H7 (cell line): Measurements from ENCODE around the gene PUS1. TPM values are rescaled to one million over a fixed set of nuclear protein-coding genes. Genes with fewer than 3 reads are reported as not detected.

Experiments used
- DNase-seq: peaks from one replicate; pipeline ENCODE4 v3.0.0; 2012
- H3K27me3 ChIP-seq: 2 replicates; pipeline ENCODE4 v1.6.0; 2011; ENCODE audit warnings: mild to moderate bottlenecking, low read length; ENCODE audit not compliant: control insufficient read depth, insufficient read depth
- H3K36me3 ChIP-seq: replicated peaks from 2 replicates; pipeline ENCODE4 v1.5.1; 2011; ENCODE audit warnings: low read length; ENCODE audit not compliant: control insufficient read depth, insufficient read depth
- H3K4me3 ChIP-seq: 2 replicates; pipeline ENCODE4 v1.5.1; 2011; ENCODE audit warnings: low read depth, mild to moderate bottlenecking, control low read depth, low read length, moderate library complexity; ENCODE audit not compliant: insufficient read depth
- total RNA-seq: library from RNA; depleted of rRNA; stranded (reverse); fragments of >200 nt; shearing (Covaris generic); gene quantifications from 2 replicates; pipeline ENCODE4 v1.2.3, GENCODE V29; 2014

Gene PUS1
- total RNA-seq, 1 experiment from 2014 or later = 31.1 TPM

DNA sequence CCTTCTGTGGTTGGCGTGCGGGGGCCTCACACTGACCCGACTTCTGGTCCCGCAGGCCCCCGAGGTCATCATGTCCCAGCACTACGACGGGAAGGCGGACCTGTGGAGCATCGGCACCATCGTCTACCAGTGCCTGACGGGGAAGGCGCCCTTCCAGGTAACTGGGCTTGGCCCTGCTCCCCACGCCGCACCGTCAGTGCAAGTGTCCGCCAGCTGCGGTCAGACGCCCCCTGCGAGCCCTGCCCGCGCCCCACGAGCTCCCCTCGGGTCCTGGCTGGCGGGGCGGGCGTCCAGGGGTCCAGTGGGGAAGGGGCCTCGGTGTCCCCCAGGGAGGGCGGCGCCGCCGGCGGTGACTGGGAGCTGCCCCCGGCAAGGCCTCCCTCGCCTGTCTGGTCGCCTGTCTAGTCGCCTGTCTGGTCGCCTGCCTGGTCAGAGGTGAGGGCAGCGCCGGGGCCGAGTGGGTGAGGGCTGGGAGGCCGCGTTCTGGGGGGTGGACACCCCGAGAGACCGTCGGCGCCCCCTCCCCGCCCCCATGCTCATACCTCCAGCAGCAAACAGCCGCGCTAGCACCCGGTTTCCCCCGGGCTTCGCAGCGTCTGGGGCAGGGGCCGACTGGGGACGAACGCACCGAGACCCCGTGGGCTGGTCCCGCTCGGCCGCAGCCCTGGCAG lies 19.9 kb upstream of the PUS1 start:
- no peak overlapping the region for H3K4me3 ChIP-seq
- DNase-seq = no peak
- H3K27me3 ChIP-seq = no peaks in the 10 kb centered on the region
- peaks cover 16% of the 10 kb centered on the region for H3K36me3 ChIP-seq

DNA sequence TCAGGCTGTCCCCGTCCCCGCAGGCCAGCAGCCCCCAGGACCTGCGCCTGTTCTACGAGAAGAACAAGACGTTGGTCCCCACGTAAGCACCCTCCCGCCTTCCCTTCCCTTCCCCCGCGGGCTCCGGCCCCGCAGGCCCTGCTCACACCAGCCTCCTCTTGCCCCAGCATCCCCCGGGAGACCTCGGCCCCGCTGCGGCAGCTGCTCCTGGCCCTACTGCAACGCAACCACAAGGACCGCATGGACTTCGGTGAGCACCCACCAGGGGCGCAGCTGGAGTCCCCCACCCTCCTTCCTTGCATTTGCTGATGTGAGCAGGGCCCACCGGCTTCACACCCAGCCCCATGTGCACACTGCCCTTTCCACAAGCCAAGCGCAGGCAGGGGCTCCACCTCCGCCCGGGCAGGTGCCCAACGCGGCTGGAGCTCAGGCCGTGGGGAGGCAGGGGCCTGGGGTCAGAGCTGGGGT lies 19.3 kb upstream of the PUS1 start:
- Histone ChIP-seq H3K4me3 (no peak overlapping the region), H3K27me3 (no peaks in the 10 kb centered on the region), H3K36me3 (peaks cover 17% of the 10 kb centered on the region)
- DNase-seq = no peak

DNA sequence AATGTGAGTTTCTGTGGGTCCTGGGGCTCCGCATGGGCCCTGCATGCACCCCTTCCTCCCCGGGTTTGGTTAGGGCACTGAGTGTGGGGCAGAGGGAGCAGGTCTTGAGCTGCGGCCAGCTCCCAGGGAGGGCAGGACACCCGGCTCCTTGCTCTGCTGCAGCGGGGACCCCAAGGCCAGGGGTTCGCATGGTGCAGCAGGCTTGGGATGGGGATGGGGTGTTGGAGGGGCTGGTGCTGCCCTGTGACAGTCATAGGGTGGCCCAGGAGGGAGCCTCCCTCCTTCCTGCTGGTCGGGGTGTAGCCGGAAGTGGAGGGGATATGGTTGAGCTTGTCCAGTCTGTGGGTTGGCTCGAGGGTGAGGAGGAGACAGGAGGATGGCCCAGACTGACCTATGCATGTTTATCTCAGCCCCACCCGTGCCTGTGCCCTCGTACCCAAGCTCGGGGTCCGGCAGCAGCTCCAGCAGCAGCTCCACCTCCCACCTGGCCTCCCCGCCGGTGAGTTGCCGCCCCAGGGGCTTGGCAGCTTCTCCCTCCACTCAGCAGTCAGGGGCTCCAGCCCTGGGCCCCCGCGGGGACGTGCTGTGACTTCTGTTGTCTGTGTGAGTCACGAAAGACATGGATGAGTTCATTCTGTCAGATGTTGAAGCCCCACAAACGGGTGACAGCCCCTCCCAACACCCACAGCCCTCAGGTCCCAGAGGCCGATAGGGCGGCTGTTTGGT lies 18.6 kb upstream of the PUS1 start:
- no peak overlapping the region for H3K4me3 ChIP-seq
- no peaks in the 10 kb centered on the region for H3K27me3 ChIP-seq
- peaks cover 21% of the 10 kb centered on the region for H3K36me3 ChIP-seq
- peak; percentile 48 for DNase-seq

DNA sequence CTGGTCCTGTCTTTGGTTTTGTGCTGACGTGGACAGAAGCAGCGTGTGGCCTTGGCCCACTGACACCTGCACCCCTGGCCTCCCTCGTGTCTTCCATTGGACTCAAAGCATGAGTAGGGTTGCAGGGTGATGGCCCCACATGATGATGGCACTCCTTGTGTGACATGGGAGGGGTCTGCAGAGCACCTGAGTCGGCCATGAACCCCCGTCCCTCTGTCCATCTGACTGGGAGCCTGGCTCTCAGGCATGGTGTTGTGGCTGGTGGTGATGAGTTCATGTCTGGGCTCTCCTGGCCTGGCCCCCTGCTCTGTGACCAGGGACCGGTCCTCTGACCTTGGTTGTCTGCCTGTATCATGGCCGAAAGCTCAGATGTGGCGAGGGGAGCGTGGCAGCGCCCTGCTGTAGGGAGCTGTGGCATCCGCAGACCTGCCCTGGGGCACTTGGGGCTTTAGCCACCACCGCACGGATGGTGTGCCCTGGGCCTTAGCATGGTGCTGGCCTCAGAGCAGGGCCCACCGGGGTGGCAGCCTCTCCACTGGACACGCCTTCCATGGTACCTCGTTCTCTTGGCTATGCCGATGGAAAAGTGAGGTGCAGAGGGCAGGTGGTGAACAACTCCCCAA lies 17.9 kb upstream of the PUS1 start:
- H3K36me3 ChIP-seq = peaks cover 23% of the 10 kb centered on the region
- DNase-seq = no peak
- no peak overlapping the region for H3K4me3 ChIP-seq
- H3K27me3 ChIP-seq = no peaks in the 10 kb centered on the region

DNA sequence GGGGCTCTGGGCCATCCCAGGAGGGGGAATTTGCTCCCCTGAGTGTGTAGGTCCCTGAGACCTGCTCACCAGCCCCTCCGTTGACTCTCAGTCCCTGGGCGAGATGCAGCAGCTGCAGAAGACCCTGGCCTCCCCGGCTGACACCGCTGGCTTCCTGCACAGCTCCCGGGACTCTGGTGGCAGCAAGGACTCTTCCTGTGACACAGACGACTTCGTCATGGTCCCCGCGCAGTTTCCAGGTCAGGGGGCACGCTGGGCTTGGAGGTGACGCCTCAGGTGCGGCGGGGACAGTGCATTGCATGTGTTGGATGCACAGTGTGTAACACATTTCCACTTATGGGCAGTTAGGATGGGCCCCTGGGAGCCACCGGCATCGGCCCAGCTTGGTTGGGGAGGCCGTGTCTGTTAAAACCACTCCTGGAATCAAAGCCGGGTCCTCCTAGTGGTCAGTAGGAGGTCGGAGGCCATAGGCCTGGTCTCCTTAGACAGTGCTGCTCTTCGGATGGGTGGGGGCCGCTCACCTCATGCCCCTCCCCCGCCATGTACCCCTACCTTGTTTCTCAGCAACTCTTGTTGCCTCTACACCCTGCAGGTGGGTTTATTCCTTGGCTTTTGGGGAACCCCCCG lies 17.1 kb upstream of the PUS1 start:
- Histone ChIP-seq H3K27me3 (no peaks in the 10 kb centered on the region), H3K4me3 (no peak overlapping the region), H3K36me3 (peaks cover 23% of the 10 kb centered on the region)
- no peak for DNase-seq

DNA sequence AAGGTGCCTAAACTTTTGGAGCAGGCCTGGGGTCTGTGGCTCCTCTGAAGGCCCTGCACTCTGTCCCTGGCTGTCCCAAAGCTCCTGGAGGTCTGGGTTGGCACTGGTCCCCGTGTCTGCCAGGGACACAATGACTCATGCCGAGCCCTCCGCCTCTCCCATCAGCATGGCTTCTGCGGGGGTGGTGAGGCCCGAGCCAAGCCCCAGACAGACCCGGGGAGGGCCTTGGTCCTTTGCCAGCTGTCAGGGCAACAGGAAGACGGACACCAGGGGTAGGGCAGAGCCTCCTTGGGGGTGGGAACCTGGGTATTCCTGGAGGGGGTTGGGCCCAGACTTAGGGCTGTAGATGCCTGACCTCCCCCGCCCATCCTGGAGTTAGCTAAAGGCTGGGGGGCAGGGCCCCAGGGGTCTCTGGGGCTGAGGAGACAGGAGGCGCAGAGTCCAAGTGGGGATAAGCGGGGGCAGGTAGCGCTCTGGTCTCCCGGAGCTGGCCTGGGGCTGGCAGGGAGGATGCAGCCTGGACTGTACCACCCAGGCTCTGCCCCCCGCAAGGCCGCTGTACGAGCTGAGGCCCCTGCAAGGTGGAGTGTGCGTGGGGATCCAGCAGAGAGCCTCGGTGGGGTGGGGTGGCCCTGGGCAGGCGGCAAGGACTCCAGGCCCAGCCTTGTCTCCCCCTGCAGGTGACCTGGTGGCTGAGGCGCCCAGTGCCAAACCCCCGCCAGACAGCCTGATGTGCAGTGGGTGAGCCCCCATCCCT lies 16.4 kb upstream of the PUS1 start:
- Histone ChIP-seq H3K27me3 (no peaks in the 10 kb centered on the region), H3K4me3 (no peak overlapping the region), H3K36me3 (peaks cover 23% of the 10 kb centered on the region)
- DNase-seq = peak; percentile 89

DNA sequence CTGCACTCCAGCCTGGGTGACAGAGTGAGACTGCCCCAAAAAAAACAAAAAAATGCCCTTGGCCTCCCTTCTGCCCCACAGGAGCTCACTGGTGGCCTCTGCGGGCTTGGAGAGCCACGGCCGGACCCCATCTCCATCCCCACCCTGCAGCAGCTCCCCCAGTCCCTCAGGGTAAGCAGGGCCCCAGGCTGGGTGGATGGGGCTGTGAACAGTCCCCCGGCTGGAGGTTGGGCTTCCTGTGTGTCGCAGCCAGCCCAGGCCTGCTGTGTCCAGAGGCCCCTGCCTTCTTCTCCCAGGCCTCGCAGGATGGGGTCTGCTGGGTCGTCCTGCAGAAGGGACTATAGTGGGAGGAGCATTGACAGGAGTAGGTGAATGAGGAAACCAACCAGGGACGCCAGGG lies 15.4 kb upstream of the PUS1 start:
- H3K27me3 ChIP-seq = no peaks in the 10 kb centered on the region
- H3K36me3 ChIP-seq = peaks cover 23% of the 10 kb centered on the region
- no peak for DNase-seq
- H3K4me3 ChIP-seq = no peak overlapping the region

DNA sequence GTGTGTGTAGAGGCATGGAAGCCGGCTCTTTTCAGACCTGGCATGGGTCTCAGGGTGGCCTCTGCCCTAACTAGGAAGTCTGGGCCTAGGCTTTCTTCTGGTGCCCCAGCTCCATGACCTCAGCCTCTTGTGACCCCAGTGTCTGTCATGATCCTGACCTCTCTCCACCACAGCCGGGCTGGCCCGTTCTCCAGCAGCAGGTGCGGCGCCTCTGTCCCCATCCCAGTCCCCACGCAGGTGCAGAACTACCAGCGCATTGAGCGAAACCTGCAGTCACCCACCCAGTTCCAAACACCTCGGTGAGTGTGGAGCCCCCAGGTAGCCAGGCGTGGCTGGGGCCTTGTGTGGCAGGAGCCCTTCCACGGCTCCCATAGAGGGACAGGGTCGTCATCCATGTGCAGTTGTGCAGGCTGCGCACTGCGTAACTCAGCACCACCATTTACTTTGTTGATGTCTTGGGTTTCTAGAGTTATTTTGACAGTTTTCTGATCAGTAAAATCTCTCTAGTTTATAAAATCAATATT lies 14.8 kb upstream of the PUS1 start:
- no peak for DNase-seq
- H3K27me3 ChIP-seq = no peaks in the 10 kb centered on the region
- no peak overlapping the region for H3K4me3 ChIP-seq
- peaks cover 23% of the 10 kb centered on the region for H3K36me3 ChIP-seq

DNA sequence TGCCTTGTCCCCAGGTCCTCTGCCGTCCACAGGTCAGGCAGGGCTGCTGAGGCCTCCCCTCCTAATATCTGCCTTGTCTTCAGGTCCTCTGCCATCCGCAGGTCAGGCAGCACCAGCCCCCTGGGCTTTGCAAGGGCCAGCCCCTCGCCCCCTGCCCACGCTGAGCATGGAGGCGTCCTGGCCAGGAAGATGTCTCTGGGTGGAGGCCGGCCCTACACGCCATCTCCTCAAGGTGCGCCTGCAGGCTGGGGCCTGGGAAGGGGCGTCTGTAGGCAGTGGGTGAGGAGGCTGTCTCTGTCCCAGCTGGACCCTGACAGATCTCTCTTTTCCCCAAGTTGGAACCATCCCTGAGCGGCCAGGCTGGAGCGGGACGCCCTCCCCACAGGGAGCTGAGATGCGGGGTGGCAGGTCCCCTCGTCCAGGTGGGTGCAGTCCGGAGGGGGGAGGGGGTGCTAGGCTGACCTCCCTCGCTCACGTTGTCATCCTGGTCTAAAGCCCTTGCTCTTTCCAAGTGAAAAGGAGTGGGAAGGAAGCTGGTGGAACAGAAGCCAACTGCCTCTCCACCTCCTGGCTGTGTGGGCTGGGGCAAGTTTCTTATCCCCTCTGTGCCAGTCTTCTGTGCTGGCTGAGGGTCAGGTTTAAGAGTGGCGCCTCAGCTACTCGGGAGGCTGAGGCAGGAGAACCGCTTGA lies 13.9 kb upstream of the PUS1 start:
- DNase-seq = no peak
- peaks cover 27% of the 10 kb centered on the region for H3K36me3 ChIP-seq

DNA sequence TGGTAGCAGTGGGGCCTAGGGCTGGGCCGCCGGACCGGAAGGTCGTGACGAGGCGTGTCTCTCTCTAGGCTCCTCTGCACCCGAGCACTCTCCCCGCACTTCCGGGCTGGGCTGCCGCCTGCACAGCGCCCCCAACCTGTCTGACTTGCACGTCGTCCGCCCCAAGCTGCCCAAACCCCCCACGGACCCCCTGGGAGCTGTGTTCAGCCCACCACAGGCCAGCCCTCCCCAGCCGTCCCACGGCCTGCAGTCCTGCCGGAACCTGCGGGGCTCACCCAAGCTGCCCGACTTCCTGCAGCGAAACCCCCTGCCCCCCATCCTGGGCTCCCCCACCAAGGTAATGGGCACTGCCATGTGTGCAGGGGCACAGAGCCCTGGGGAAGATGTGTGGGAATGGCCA lies 13.3 kb upstream of the PUS1 start:
- Histone ChIP-seq H3K27me3 (no peaks in the 10 kb centered on the region), H3K36me3 (peaks cover 25% of the 10 kb centered on the region), H3K4me3 (no peak overlapping the region)
- DNase-seq = peak; percentile 88

More for the DNA sequence above, 13.9 kb upstream of the PUS1 start:
- Histone ChIP-seq H3K27me3 (no peaks in the 10 kb centered on the region), H3K4me3 (no peak overlapping the region)

DNA sequence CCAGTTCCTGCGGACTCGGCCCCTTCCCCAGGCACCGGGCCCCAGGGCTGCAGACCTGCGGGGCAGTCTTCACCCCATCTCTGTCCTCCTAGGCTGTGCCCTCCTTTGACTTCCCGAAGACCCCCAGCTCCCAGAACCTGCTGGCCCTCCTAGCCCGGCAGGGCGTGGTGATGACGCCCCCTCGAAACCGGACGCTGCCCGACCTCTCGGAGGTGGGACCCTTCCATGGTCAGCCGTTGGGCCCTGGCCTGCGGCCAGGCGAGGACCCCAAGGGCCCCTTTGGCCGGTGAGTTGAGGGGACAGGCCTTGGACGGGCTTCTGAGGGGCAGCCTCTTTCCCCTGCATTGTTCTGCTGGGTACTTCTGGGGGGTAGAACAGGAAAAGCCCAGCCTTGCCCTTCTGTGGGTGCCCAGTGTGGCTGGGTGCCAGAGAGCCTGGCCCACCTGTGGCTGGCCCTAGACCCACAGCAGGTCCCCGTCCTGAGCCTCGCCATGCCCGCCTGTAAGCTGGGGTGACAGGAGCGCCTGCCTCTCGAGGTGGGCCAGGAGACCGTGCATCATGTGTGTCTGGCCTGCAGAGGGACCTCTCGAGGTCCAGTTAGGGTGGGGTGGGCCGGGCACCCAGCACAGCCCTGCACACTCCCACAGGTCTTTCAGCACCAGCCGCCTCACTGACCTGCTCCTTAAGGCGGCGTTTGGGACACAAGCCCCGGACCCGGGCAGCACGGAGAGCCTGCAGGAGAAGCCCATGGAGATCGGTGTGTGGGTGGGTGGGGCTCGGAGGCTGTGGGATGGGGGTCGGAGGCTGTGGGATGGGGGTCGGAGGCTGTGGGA lies 12.6 kb upstream of the PUS1 start:
- peaks cover 22% of the 10 kb centered on the region for H3K36me3 ChIP-seq
- no peaks in the 10 kb centered on the region for H3K27me3 ChIP-seq
- no peak overlapping the region for H3K4me3 ChIP-seq

DNA sequence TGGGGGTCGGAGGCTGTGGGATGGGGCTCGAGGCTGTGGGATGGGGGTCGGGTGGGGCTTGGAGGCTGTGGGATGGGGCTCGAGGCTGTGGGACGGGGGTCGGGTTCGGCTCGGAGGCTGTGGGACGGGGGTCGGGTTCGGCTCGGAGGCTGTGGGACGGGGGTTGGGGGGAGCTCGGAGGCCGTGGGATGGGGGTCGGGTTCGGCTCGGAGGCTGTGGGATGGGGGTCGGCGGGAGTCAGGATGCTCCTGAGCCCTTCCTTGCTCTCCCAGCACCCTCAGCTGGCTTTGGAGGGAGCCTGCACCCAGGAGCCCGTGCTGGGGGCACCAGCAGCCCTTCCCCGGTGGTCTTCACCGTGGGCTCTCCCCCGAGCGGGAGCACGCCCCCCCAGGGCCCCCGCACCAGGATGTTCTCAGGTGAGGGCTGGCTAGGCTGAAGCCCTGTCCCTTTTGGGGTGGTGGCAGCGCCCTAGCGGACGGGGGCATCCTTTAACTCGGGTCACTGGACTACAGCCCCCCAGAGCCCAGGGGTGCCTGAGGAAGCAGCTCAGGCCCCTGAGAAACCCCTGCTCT lies 11.9 kb upstream of the PUS1 start:
- DNase-seq = no peak
- H3K36me3 ChIP-seq = peaks cover 19% of the 10 kb centered on the region
- no peak overlapping the region for H3K4me3 ChIP-seq
- H3K27me3 ChIP-seq = no peaks in the 10 kb centered on the region

More for the DNA sequence above, 12.6 kb upstream of the PUS1 start:
- DNase-seq = peak; percentile 85
